Measurements from ENCODE around the gene SAPCD1.

Gene SAPCD1

DNA sequence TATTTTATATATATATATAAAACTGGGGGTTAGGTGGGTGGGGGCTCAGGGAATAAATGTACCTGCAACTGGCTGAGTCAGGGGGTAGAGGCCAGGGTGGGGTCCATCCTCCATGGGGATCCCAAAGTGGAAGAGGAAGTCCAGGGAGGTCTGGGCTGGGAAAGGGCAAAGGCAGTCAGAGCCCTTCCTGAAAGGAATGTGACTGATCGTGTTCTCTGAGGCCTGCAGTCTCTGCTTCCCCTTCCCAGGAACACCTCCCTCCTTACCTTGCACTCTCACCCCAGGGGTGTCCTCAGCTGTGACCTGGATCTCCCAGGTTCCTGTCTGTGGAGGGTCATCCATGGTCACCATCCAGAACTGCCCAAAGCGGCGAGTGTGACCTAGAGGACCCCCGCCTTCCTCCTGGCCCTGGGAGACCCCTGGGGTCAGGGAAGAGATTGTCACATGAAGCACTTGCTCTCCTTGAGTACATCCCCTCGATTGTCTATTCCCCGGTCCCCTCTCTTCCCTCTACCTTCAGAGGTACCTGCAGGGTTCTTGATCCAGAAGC lies 4.7 kb downstream of the SAPCD1 start:
- Histone ChIP-seq H3K4me3 (ENCODE audit: insufficient read depth in 1 of 2, low read depth in 1 of 2, low read length in 2 of 2) (no peak overlapping the region), H3K27ac (ENCODE audit: low read length, poor library complexity, severe bottlenecking) (no peak overlapping the region), H4K91ac (ENCODE audit: low read length) (no peak overlapping the region), H3K4me1 (ENCODE audit: control insufficient read depth, insufficient read depth, low read depth, low read length) (peaks cover 12% of the 10 kb centered on the region), H3K4ac (ENCODE audit: low read depth in 1 of 2, low read length in 2 of 2) (no peak overlapping the region), H3K27me3 (ENCODE audit: control insufficient read depth in 1 of 2, insufficient read depth in 1 of 2, low read length in 2 of 2) (peaks cover 0 to 6% of the 10 kb centered on the region in 2 experiments), H2AFZ (ENCODE audit: low read depth, low read length) (no peak overlapping the region), H3K9me3 (ENCODE audit: control insufficient read depth, low read length) (no peaks in the 10 kb centered on the region), H2BK5ac (ENCODE audit: low read depth, low read length, poor library complexity, severe bottlenecking) (no peak overlapping the region), H3K36me3 (ENCODE audit: control insufficient read depth in 1 of 2, insufficient read depth in 2 of 2, low read depth in 1 of 2, low read length in 2 of 2) (peaks cover 2 to 8% of the 10 kb centered on the region in 2 experiments), H3K14ac (ENCODE audit: low read length in 2 of 2) (peak overlapping the region in 1 of 2 experiments; percentile 82), H4K8ac (ENCODE audit: low read length) (no peak overlapping the region), H2BK15ac (ENCODE audit: low read depth, poor library complexity, severe bottlenecking) (peak overlapping the region; percentile 60), H3K9ac (ENCODE audit: low read length) (no peak overlapping the region), H2BK12ac (ENCODE audit: low read length in 2 of 2) (no peak overlapping the region), H2AK5ac (ENCODE audit: low read length, severe bottlenecking) (no peak overlapping the region), H3K79me1 (replicated peaks; ENCODE audit: low read length, poor library complexity, severe bottlenecking) (no peaks in the 10 kb centered on the region), H2BK120ac (ENCODE audit: low read depth, low read length) (no peak overlapping the region), H3K4me2 (ENCODE audit: low read length, poor library complexity, severe bottlenecking) (no peak overlapping the region), H3K18ac (ENCODE audit: low read depth in 1 of 2, low read length in 2 of 2) (no peak overlapping the region), H3K23ac (ENCODE audit: low read length in 2 of 2) (no peak overlapping the region)
- WGBS = 83% methylated on average over 6 of the region's 6 CpGs
- DNase-seq = no peak

- peaks cover 0 to 3% of the 10 kb centered on the region in 2 experiments for H3K36me3 ChIP-seq (ENCODE audit: control insufficient read depth in 1 of 2, insufficient read depth in 2 of 2, low read depth in 1 of 2, low read length in 2 of 2)
- no peak overlapping the region for H2AK5ac ChIP-seq (ENCODE audit: low read length, severe bottlenecking)
- H3K9me3 ChIP-seq (ENCODE audit: control insufficient read depth, low read length) = no peaks in the 10 kb centered on the region
- H3K9ac ChIP-seq (ENCODE audit: low read length) = no peak overlapping the region
- H4K91ac ChIP-seq (ENCODE audit: low read length) = no peak overlapping the region
- H3K4me1 ChIP-seq (ENCODE audit: control insufficient read depth, insufficient read depth, low read depth, low read length) = peaks cover 7% of the 10 kb centered on the region
- H3K27me3 ChIP-seq (ENCODE audit: control insufficient read depth in 1 of 2, insufficient read depth in 1 of 2, low read length in 2 of 2) = peaks cover 0 to 6% of the 10 kb centered on the region in 2 experiments
- DNase-seq = no peak
- H3K27ac ChIP-seq (ENCODE audit: low read length, poor library complexity, severe bottlenecking) = no peak overlapping the region
- H2BK15ac ChIP-seq (ENCODE audit: low read depth, poor library complexity, severe bottlenecking) = no peak overlapping the region
- H2BK12ac ChIP-seq (ENCODE audit: low read length in 2 of 2) = no peak overlapping the region
- no peak overlapping the region for H3K4me2 ChIP-seq (ENCODE audit: low read length, poor library complexity, severe bottlenecking)
- no peak overlapping the region for H3K23ac ChIP-seq (ENCODE audit: low read length in 2 of 2)
- no peak overlapping the region for H2BK5ac ChIP-seq (ENCODE audit: low read depth, low read length, poor library complexity, severe bottlenecking)
- H2BK120ac ChIP-seq (ENCODE audit: low read depth, low read length) = no peak overlapping the region
- WGBS = 93% methylated on average over 17 of the region's 18 CpGs
- H3K18ac ChIP-seq (ENCODE audit: low read depth in 1 of 2, low read length in 2 of 2) = no peak overlapping the region
- peak overlapping the region in 1 of 2 experiments; percentile 54 for H3K4ac ChIP-seq (ENCODE audit: low read depth in 1 of 2, low read length in 2 of 2)
- H3K79me1 ChIP-seq (replicated peaks; ENCODE audit: low read length, poor library complexity, severe bottlenecking) = no peaks in the 10 kb centered on the region
- H3K4me3 ChIP-seq (ENCODE audit: insufficient read depth in 1 of 2, low read depth in 1 of 2, low read length in 2 of 2) = no peak overlapping the region
- H4K8ac ChIP-seq (ENCODE audit: low read length) = no peak overlapping the region
- no peak overlapping the region for H3K14ac ChIP-seq (ENCODE audit: low read length in 2 of 2)
- no peak overlapping the region for H2AFZ ChIP-seq (ENCODE audit: low read depth, low read length)
Measured at GRCh38 chr6:31768363-31769257, 6.2 kb downstream of the SAPCD1 start.

DNA sequence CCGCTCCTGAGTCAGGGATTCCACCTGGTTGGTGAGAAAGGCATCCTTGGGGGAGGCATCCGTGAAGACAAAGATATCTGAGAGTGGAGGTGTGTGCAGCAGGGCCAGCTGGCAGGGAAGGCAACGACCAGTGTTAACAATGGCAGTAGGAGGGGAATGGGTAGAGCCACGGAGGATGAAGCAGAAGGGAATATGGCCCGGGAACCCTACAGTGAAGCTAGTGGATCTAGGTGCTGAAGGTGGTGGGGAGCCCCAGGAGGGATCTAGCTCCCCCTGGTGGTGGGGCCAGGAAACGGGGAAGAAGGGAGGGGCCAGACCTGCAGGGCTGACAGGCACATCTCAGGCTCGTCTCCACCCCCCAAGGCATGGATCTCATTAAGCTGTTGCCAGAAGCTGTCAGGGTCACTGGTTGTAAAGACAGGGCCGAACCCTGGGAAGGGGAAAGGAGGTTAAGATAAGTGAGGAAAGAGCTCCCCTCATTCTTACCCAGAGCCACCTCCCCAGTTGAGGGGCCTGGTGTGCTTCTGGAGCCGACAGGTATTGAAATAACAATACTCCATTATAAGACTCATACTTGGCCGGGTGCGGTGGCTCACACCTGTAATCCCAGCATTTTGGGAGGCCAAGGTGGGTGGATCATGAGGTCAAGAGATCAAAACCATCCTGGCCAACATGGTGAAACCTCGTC lies 7.4 kb downstream of the SAPCD1 start:
- Histone ChIP-seq H4K91ac (ENCODE audit: low read length) (peak overlapping the region; percentile 52), H3K27ac (ENCODE audit: low read length, poor library complexity, severe bottlenecking) (no peak overlapping the region), H3K4me3 (ENCODE audit: insufficient read depth in 1 of 2, low read depth in 1 of 2, low read length in 2 of 2) (no peak overlapping the region), H2AFZ (ENCODE audit: low read depth, low read length) (no peak overlapping the region), H3K14ac (ENCODE audit: low read length in 2 of 2) (no peak overlapping the region), H2BK15ac (ENCODE audit: low read depth, poor library complexity, severe bottlenecking) (no peak overlapping the region), H2BK5ac (ENCODE audit: low read depth, low read length, poor library complexity, severe bottlenecking) (no peak overlapping the region), H2BK120ac (ENCODE audit: low read depth, low read length) (no peak overlapping the region), H3K9ac (ENCODE audit: low read length) (no peak overlapping the region), H3K18ac (ENCODE audit: low read depth in 1 of 2, low read length in 2 of 2) (peak overlapping the region in 1 of 2 experiments; percentile 5), H3K4ac (ENCODE audit: low read depth in 1 of 2, low read length in 2 of 2) (no peak overlapping the region), H3K23ac (ENCODE audit: low read length in 2 of 2) (no peak overlapping the region), H2AK5ac (ENCODE audit: low read length, severe bottlenecking) (no peak overlapping the region), H3K27me3 (ENCODE audit: control insufficient read depth in 1 of 2, insufficient read depth in 1 of 2, low read length in 2 of 2) (peaks cover 0 to 6% of the 10 kb centered on the region in 2 experiments), H2BK12ac (ENCODE audit: low read length in 2 of 2) (no peak overlapping the region), H3K79me1 (replicated peaks; ENCODE audit: low read length, poor library complexity, severe bottlenecking) (no peaks in the 10 kb centered on the region), H4K8ac (ENCODE audit: low read length) (peak overlapping the region; percentile 80), H3K4me1 (ENCODE audit: control insufficient read depth, insufficient read depth, low read depth, low read length) (peaks cover 7% of the 10 kb centered on the region), H3K36me3 (ENCODE audit: control insufficient read depth in 1 of 2, insufficient read depth in 2 of 2, low read depth in 1 of 2, low read length in 2 of 2) (peaks cover 0 to 3% of the 10 kb centered on the region in 2 experiments), H3K4me2 (ENCODE audit: low read length, poor library complexity, severe bottlenecking) (no peak overlapping the region), H3K9me3 (ENCODE audit: control insufficient read depth, low read length) (no peaks in the 10 kb centered on the region)
- 76% methylated on average over 9 of the region's 12 CpGs for WGBS
- peak; percentile 68 for DNase-seq

DNA sequence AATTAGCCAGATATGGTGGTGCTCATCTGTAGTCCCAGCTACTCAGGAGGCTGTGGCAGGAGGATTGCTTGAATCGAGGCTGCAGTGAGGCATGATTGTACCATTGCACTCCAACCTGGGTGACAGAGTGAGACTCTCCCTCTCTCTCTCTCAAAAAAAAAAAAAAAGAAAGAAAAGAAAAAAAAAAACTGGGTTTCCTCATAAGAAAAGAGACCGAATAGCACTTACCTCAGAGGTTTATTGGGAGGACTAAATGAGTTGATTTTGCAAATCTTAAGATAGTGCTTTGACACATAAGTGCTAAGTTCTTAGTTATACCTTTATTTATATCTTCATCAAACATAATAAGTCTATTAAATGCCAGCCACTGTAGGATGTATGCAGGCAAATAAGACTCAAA lies 8.4 kb downstream of the SAPCD1 start:
- Histone ChIP-seq H4K8ac (ENCODE audit: low read length) (no peak overlapping the region), H3K4me1 (ENCODE audit: control insufficient read depth, insufficient read depth, low read depth, low read length) (peaks cover 7% of the 10 kb centered on the region), H3K14ac (ENCODE audit: low read length in 2 of 2) (no peak overlapping the region), H2BK12ac (ENCODE audit: low read length in 2 of 2) (no peak overlapping the region), H3K18ac (ENCODE audit: low read depth in 1 of 2, low read length in 2 of 2) (no peak overlapping the region), H3K4ac (ENCODE audit: low read depth in 1 of 2, low read length in 2 of 2) (no peak overlapping the region), H3K9me3 (ENCODE audit: control insufficient read depth, low read length) (no peaks in the 10 kb centered on the region), H3K79me1 (replicated peaks; ENCODE audit: low read length, poor library complexity, severe bottlenecking) (no peaks in the 10 kb centered on the region), H2BK5ac (ENCODE audit: low read depth, low read length, poor library complexity, severe bottlenecking) (no peak overlapping the region), H3K9ac (ENCODE audit: low read length) (no peak overlapping the region), H2BK120ac (ENCODE audit: low read depth, low read length) (no peak overlapping the region), H2BK15ac (ENCODE audit: low read depth, poor library complexity, severe bottlenecking) (no peak overlapping the region), H3K27me3 (ENCODE audit: control insufficient read depth in 1 of 2, insufficient read depth in 1 of 2, low read length in 2 of 2) (peaks cover 0 to 6% of the 10 kb centered on the region in 2 experiments), H4K91ac (ENCODE audit: low read length) (no peak overlapping the region), H2AFZ (ENCODE audit: low read depth, low read length) (no peak overlapping the region), H3K23ac (ENCODE audit: low read length in 2 of 2) (no peak overlapping the region), H3K4me3 (ENCODE audit: insufficient read depth in 1 of 2, low read depth in 1 of 2, low read length in 2 of 2) (no peak overlapping the region), H3K27ac (ENCODE audit: low read length, poor library complexity, severe bottlenecking) (no peak overlapping the region), H3K36me3 (ENCODE audit: control insufficient read depth in 1 of 2, insufficient read depth in 2 of 2, low read depth in 1 of 2, low read length in 2 of 2) (no peaks in the 10 kb centered on the region), H3K4me2 (ENCODE audit: low read length, poor library complexity, severe bottlenecking) (no peak overlapping the region), H2AK5ac (ENCODE audit: low read length, severe bottlenecking) (no peak overlapping the region)
- no peak for DNase-seq
- WGBS = 83% methylated on average over 1 of the region's 2 CpGs
